K562 (cell line): Measurements from ENCODE around the gene KCNJ11. TPM values are rescaled to one million over a fixed set of nuclear protein-coding genes. Genes with fewer than 3 reads are reported as not detected.

ENCODE experiments used
- ATAC-seq: fragments of 200-7000 bp; cut with Tn5 transposase; 3 replicates; pipeline ENCODE4 v1.9.1; 2020; ENCODE audit warnings: moderate library complexity
- BruUV-seq: library from RNA; stranded (reverse); fragments of 400-500 nt; replicated peaks from 2 replicates; lab custom pipeline; 2021; lab: Mats Ljungman, UMichigan
- CTCF ChIA-PET: fragments of 300-600 bp; formaldehyde crosslinking; extraction: SDS; loops from one replicate; lab custom pipeline; 2021; ENCODE audit warnings: low intra/inter-chr PET ratio; lab: Yijun Ruan, JAX
- POLR2A ChIA-PET: fragments of 300-600, 350-650 bp; sonication (Branson Sonifier 250); formaldehyde crosslinking; extraction: SDS; loops from one replicate; lab custom pipeline; 2021; ENCODE audit warnings: antibody characterized with exemption, inconsistent platforms; lab: Yijun Ruan, JAX
- DNase-seq, 4 experiments: peaks; one replicate each; pipeline versions ENCODE4 v3.0.0 to v3.0.0-alpha.2; 2011 to 2018; ENCODE audit warnings: low spot score in 3 of 4, mixed read lengths in 3 of 4; ENCODE audit errors: extremely low read depth in 1 of 4
- FAIRE-seq: peaks from 2 replicates; lab custom pipeline; 2011; peaks lifted over from hg19 to GRCh38; lab: Jason Lieb, UNC
- H2AFZ ChIP-seq: 2 replicates; pipeline ENCODE4 v1.6.0; 2011; ENCODE audit warnings: low read depth, low read length, control low read depth, inconsistent platforms
- H3K27ac ChIP-seq: fragments of 200-600 bp; 3 replicates; pipeline ENCODE4 v1.8.0; 2011; ENCODE audit warnings: low read depth, mild to moderate bottlenecking, control low read depth, inconsistent platforms, low read length, moderate library complexity, mixed read lengths; ENCODE audit errors: extremely low read depth
- H3K27me3 ChIP-seq, 2 experiments: fragments of 300-600 bp in 1 of 2; 2 replicates in 1 of 2; 3 replicates in 1 of 2; pipeline versions ENCODE4 v1.6.0 to v1.8.0; 2011; ENCODE audit warnings: inconsistent platforms in 2 of 2, low read length in 2 of 2, mild to moderate bottlenecking in 1 of 2, mixed read lengths in 1 of 2, moderate library complexity in 1 of 2; ENCODE audit not compliant: control insufficient read depth in 2 of 2, insufficient read depth in 2 of 2
- H3K36me3 ChIP-seq: fragments of 300-600 bp; 3 replicates; pipeline ENCODE4 v1.8.0; 2011; ENCODE audit warnings: mild to moderate bottlenecking, low read length, inconsistent platforms; ENCODE audit not compliant: control insufficient read depth, insufficient read depth
- H3K4me1 ChIP-seq, 2 experiments: fragments of 200-600 bp in 1 of 2; replicated peaks in 1 of 2; 2 replicates in 1 of 2; 3 replicates in 1 of 2; pipeline versions ENCODE4 v1.5.1 to v1.8.0; 2011; ENCODE audit warnings: inconsistent platforms in 2 of 2, low read length in 2 of 2, mild to moderate bottlenecking in 1 of 2, mixed read lengths in 1 of 2, moderate library complexity in 1 of 2; ENCODE audit not compliant: control insufficient read depth in 2 of 2, insufficient read depth in 2 of 2
- H3K4me2 ChIP-seq: 2 replicates; pipeline ENCODE4 v1.6.1; 2011; ENCODE audit warnings: low read length, control low read depth, inconsistent platforms, mixed read lengths; ENCODE audit not compliant: insufficient read depth
- H3K4me3 ChIP-seq: fragments of 200-600 bp; sonication (generic), shearing (Covaris generic); 2 replicates; pipeline ENCODE4 v1.5.1; 2016; ENCODE audit warnings: control low read depth, inconsistent platforms
- H3K79me2 ChIP-seq: fragments of 200-600 bp; 3 replicates; pipeline ENCODE4 v1.8.0; 2011; ENCODE audit warnings: low read length, inconsistent platforms; ENCODE audit not compliant: control insufficient read depth, insufficient read depth
- H3K9ac ChIP-seq, 2 experiments: 2 replicates each; pipeline versions ENCODE4 v1.6.0 to v1.6.1; 2011; ENCODE audit warnings: low read depth in 2 of 2, low read length in 2 of 2, control low read depth in 1 of 2, inconsistent platforms in 1 of 2, mild to moderate bottlenecking in 1 of 2, mixed read lengths in 1 of 2; ENCODE audit not compliant: insufficient read depth in 1 of 2
- H3K9me1 ChIP-seq: one replicate; pipeline ENCODE4 v1.6.0; 2011; ENCODE audit warnings: inconsistent platforms, mild to moderate bottlenecking, low read length, moderate library complexity; ENCODE audit not compliant: control insufficient read depth, insufficient read depth
- H3K9me3 ChIP-seq: replicated peaks from 2 replicates; pipeline ENCODE4 v1.5.1; 2011; ENCODE audit warnings: low read depth, low read length, inconsistent platforms; ENCODE audit not compliant: control insufficient read depth, insufficient read depth
- H4K20me1 ChIP-seq: replicated peaks from 2 replicates; pipeline ENCODE4 v1.6.1; 2011; ENCODE audit warnings: low read length, inconsistent platforms, mixed read lengths; ENCODE audit not compliant: control insufficient read depth, insufficient read depth
- CBX2 ChIP-seq: fragments of 200-600 bp; sonication (generic); IDR thresholded peaks from one replicate; pipeline ENCODE4 v1.6.1; 2012; ENCODE audit warnings: mild to moderate bottlenecking, low read length, inconsistent platforms; ENCODE audit not compliant: insufficient read depth, poor library complexity, severe bottlenecking
- CEBPB ChIP-seq: fragments of 450-650 bp; IDR thresholded peaks from 2 replicates; pipeline ENCODE4 v1.6.1; 2016; ENCODE audit warnings: missing genetic modification characterization, missing compliant biosample characterization
- E2F6 ChIP-seq, 2 experiments: IDR thresholded peaks; 2 replicates each; pipeline ENCODE4 v1.6.1; 2011; ENCODE audit warnings: borderline replicate concordance in 1 of 2, control low read depth in 1 of 2, low read depth in 1 of 2, low read length in 1 of 2, mild to moderate bottlenecking in 1 of 2, mixed read lengths in 1 of 2, moderate library complexity in 1 of 2; ENCODE audit not compliant: insufficient read depth in 1 of 2, insufficient read length in 1 of 2, poor library complexity in 1 of 2, severe bottlenecking in 1 of 2; ENCODE audit errors: extremely low read depth in 1 of 2
- EHMT2 ChIP-seq: fragments of 450-650 bp; IDR thresholded peaks from 2 replicates; pipeline ENCODE4 v1.6.1; 2018; ENCODE audit warnings: antibody characterized with exemption
- L3MBTL2 ChIP-seq: fragments of 450-650 bp; IDR thresholded peaks from 2 replicates; pipeline ENCODE4 v1.6.1; 2016; ENCODE audit warnings: mild to moderate bottlenecking, moderate library complexity
- ZBTB40 ChIP-seq, 2 experiments: fragments of 450-650 bp in 1 of 2; sonication (generic) in 1 of 2; formaldehyde crosslinking in 1 of 2; IDR thresholded peaks; 2 replicates each; pipeline versions ENCODE4 v1.7.1 to v1.9.0; 2016 to 2022; ENCODE audit warnings: inconsistent platforms in 1 of 2, mild to moderate bottlenecking in 1 of 2, missing genetic modification reagents in 1 of 2
- WGBS: fragments of 100-300 bp; shearing (Covaris generic); methylation state at CpG from one replicate; pipeline ENCODE4 v1.1.6; 2016; ENCODE audit warnings: low coverage, mixed read lengths; ENCODE audit not compliant: insufficient coverage; ENCODE audit errors: missing lambda C conversion rate; 5-methylcytosine and 5-hydroxymethylcytosine counted together
- in situ Hi-C: fragments of 300-500 bp; cut with MboI; formaldehyde crosslinking; loops from 4 replicates; pipeline ENCODE4 v1.15.0; 2018; ENCODE audit warnings: inconsistent platforms, mixed read lengths
- intact Hi-C: fragments of 100-400 bp; cut with micrococcal nuclease; formaldehyde crosslinking; loops from 2 replicates; pipeline ENCODE4 v1.14.2; 2022
- polyA plus RNA-seq, 8 experiments: library from polyadenylated mRNA; depleted of rRNA in 4 of 8; stranded (reverse) in 5 of 8; unstranded in 3 of 8; fragments of >200 nt; fragmentation: Nextera tagmentation in 2 of 8; fragmentation: Illumina TruSeq in 1 of 8; extraction: Ambion mirVana in 2 of 8; extraction: Trizol in 1 of 8; gene quantifications; 2 replicates each; pipeline versions ENCODE4 v1.2.1 to v1.2.3, GENCODE V29; 2011 to 2014; ENCODE audit warnings: inconsistent platforms in 1 of 8, missing spikeins in 1 of 8
- total RNA-seq, 7 experiments: library from RNA; depleted of rRNA in 6 of 7; stranded (reverse); fragments of >200 nt in 6 of 7; fragmentation: Illumina TruSeq in 2 of 7; extraction: Trizol in 2 of 7; gene quantifications; 2 replicates each; pipeline versions ENCODE4 v1.2.1 to v1.2.3, GENCODE V29; 2011 to 2021; ENCODE audit warnings: low replicate concordance in 1 of 7

Gene KCNJ11
- total and polyA plus RNA-seq, 9 of the 15 experiments (the other 6 are each of a cell fraction or from before 2014, with no cell fraction given): 0.54 to 3.7 (median 0.86) TPM; not detected in 2

DNA sequence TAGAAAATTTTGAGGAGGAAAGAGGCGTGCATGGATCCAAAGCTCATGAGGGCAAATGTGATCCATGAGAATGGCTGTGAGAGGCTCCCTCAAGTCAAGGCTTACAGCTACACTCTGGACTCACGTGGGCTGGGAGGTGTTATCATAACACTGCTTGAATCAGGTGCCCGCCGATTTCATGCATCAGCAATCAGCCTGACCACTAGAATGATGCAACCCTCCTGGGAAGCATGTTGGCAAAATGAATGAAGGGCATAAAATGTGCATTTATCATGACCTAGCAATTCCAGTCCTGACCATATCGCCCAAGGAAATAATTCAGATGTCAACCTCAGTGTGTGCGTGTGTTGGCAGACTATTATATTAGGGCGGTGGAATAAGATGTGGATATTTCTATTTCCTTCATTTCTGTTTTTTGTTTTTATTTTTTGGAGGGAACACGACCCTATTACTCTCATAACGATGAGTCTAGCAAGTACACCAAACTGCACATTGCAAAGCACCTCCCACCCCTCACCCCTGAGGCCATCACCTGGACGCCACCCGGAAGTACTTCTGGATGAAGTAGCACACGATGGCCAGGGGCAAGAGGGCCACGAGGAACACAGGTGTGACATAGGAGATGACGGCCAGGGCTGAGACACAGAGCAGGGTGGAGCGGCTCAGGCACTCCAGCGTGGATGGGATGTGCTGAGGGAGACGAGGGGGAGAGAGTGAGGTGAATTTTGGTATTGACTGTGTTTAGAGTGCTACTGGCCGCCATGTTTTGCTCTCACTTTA, 15.7 kb upstream of the KCNJ11 start:
- H3K4me3 ChIP-seq: no peak overlapping the region
- BruUV-seq: no TSS peak
- no peak overlapping the region for H3K27ac ChIP-seq
- H3K27me3 ChIP-seq: peaks cover 18 to 47% of the 10 kb centered on the region in 2 experiments; a peak in 3 of 5 replicates
- ATAC-seq (no peak), DNase-seq (no peak), FAIRE-seq (no peak)
- H3K9ac ChIP-seq: no peak overlapping the region
- H4K20me1 ChIP-seq: 0 out of 2 replicates have a peak, but pooled peaks cover 5% of the 10 kb centered on the region
- no peak overlapping the region for H3K4me2 ChIP-seq
- no peaks in the 10 kb centered on the region for H3K9me1 ChIP-seq
- H3K4me1 ChIP-seq: peaks cover 6 to 7% of the 10 kb centered on the region in 2 experiments; a peak in 2 of 5 replicates
- intact Hi-C loops (no loop called here), in situ Hi-C loops (no loop called here)
- WGBS: 26% methylated on average over 16 of the region's 18 CpGs
- peak overlapping the region; percentile 68 for H2AFZ ChIP-seq
- no peaks in the 10 kb centered on the region for H3K79me2 ChIP-seq
- H3K9me3 ChIP-seq: no peaks in the 10 kb centered on the region
- CTCF ChIA-PET: no interaction called here
- H3K36me3 ChIP-seq: no peaks in the 10 kb centered on the region
- POLR2A ChIA-PET: no interaction called here
- TF ChIP-seq EHMT2: peak; percentile 25; the same call in 1 of the 2 replicates
- 0 out of 2 replicates have a peak, but pooled peaks have one; percentile 21 for TF ChIP-seq ZBTB40 (IDR thresholded peaks at IDR 0.05)
- TF ChIP-seq ZBTB40 (CRISPR knock-in tag; IDR thresholded peaks at IDR 0.05): no peak
- TF ChIP-seq CEBPB (tag): 0 out of 2 replicates have a peak, but pooled peaks have one; percentile 12
- TF ChIP-seq E2F6 (IDR thresholded peaks at IDR 0.05; ENCODE audit: borderline replicate concordance in 1 of 2, extremely low read depth in 1 of 2, insufficient read depth in 1 of 2, insufficient read length in 1 of 2, low read depth in 1 of 2, low read length in 1 of 2, poor library complexity in 1 of 2, severe bottlenecking in 1 of 2): peak in 1 of 2 experiments; percentile 30
- TF ChIP-seq L3MBTL2: peak; percentile 75
- no peak for TF ChIP-seq CBX2
